Stimulated activated CD4-positive, alpha-beta T cell treated with anti-CD3 and anti-CD28 coated beads, Interleukin-1b, Interleukin-23, amount 100 ng/mL, for 24 hours (primary cell): Measurements from ENCODE around the gene EZH2.

Experiments
- DNase-seq, 4 experiments: peaks; one replicate each; pipeline ENCODE4 v3.0.0-alpha.2; 2020; ENCODE audit warnings: low read depth in 4 of 4, low spot score in 1 of 4

EZH2 gene

DNA sequence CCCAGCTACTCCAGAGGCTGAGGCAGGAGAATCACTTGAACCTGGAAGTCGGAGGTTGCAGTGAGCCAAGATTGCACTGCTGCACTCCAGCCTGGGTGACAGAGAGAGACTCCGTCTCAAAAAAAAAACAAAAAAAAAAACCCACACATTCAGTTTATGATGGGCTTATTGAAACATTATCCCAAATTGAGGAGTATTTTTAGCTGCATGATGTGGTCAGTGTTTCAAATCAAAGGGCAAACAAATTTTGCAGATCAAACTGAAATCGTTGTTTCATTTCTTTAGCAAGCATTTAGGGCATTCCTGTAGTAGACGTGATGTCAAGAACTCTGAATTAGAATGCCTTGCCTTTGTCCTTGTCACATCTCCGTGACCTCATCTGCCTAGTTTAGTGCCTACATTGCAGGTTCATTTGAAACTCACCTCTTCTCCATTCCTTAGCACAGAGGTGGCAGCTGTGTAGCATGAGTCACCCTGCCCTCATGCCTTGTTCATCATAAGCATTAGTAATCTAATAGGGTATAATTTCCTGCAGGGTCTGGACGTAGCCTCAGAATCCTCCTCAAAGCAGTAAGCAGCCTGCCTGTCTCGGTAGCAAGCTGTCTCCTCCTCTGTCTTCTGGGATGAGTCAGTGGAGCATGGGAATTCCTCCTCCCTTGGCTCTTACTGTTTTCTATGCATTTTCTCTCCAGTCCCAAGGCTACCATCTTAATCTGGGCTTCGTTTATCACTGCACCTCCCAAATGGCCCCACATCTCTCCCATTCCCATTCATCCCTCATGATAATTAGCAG is 111.6 kb downstream of the EZH2 start:
- peak in 3 of 4 experiments; percentile 17 to 42 (median 21) for DNase-seq

DNA sequence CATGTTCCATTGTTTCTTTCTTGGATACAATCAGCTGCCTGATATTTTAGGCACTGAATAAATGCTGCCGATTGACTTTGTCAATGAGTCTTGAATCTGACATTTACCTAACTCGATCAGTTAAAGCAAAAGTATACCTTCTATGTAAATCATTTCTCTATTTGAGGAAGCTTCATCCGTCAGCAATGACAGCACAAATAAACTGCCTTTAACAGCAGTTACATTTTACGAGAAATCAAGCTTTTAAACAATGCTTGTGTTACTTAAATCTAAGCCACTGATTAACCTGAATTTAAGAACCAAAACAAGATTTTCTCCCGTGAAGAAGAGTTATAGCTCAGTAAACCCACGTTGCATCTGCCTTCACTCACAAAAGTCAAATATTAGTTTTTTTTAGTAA is 114.1 kb downstream of the EZH2 start:
- no peak for DNase-seq

GRCh38 chr7:148763622-148764021 is 120.5 kb downstream of the EZH2 start:
- no peak for DNase-seq

DNA sequence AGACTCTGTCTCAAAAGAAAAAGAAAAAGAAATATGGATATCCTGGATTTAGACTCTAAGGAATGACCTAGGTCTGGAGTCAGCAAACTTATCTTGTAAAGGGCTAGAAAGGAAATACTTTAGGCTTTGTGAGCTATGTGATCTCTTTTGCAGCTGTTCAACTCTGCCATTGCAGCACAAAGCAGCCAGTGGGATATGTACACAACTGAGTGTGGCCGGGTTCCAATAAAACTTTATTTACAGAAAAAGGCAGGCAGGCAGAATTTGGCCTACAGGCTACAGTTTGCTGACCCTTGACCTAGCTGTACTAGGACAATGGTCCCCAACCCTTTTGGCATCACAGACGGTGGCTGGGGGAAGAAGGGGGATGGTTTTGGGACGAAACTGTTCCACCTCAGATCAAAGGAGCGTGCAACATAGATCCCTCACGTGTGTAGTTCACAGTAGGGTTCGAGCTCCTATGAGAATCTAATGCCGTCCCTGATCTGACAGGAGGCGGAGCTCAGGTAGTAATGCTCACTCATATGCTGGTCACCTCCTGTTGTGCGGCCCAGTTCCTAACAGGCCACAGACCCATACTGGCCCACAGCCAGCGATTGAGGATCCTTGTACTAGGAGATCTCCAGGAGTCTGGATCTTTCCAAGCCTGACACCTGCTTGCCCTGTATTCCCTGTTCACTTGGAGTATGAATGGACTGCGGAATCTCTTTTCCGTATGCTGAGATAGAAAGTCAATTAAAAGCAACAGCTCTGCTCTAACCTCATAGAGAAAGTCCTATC is 122.4 kb downstream of the EZH2 start:
- no peak for DNase-seq
